ENCODE data around the gene AIF1L. TPM values are rescaled to one million over a fixed set of nuclear protein-coding genes. Genes with fewer than 3 reads are reported as not detected.

AIF1L gene
- total RNA-seq, 3 donors from 2014 or later = 12.5 to 33.8 (median 22.5) TPM

GRCh38 chr9:131060900-131061630 is 35.3 kb upstream of the AIF1L start:
- Histone ChIP-seq H3K4me1 (no peaks in the 10 kb centered on the region), H3K36me3 (no peaks in the 10 kb centered on the region), H3K27ac (no peak overlapping the region), H3K4me3 (no peak overlapping the region), H3K27me3 (no peaks in the 10 kb centered on the region), H3K9me3 (no peaks in the 10 kb centered on the region)
- intact Hi-C loops (cut with DNase I; ENCODE audit: low total_unique reads) = no loop called here
- TF ChIP-seq POLR2AphosphoS5 (IDR thresholded peaks at IDR 0.05) = no peak
- TF ChIP-seq POLR2A (IDR thresholded peaks at IDR 0.05) = no peak
- no peak for TF ChIP-seq CTCF (IDR thresholded peaks at IDR 0.05)
- no peak for DNase-seq (ENCODE audit: low spot score in 2 of 2)

GRCh38 chr9:131062969-131063368 is 33.4 kb upstream of the AIF1L start:
- Histone ChIP-seq H3K9me3 (no peaks in the 10 kb centered on the region), H3K4me3 (no peak overlapping the region), H3K27ac (no peak overlapping the region), H3K36me3 (no peaks in the 10 kb centered on the region), H3K4me1 (no peaks in the 10 kb centered on the region), H3K27me3 (no peaks in the 10 kb centered on the region)
- DNase-seq (ENCODE audit: low spot score in 2 of 2) = no peak
- TF ChIP-seq POLR2A (IDR thresholded peaks at IDR 0.05) (no peak), POLR2AphosphoS5 (IDR thresholded peaks at IDR 0.05) (no peak), CTCF (IDR thresholded peaks at IDR 0.05) (no peak)
- intact Hi-C loops (cut with DNase I; ENCODE audit: low total_unique reads) = no loop called here

GRCh38 chr9:131065599-131065998 is 30.7 kb upstream of the AIF1L start:
- Histone ChIP-seq H3K36me3 (no peaks in the 10 kb centered on the region), H3K27me3 (no peaks in the 10 kb centered on the region), H3K4me1 (no peaks in the 10 kb centered on the region), H3K9me3 (no peaks in the 10 kb centered on the region), H3K4me3 (no peak overlapping the region), H3K27ac (no peak overlapping the region)
- TF ChIP-seq POLR2A (IDR thresholded peaks at IDR 0.05) (no peak), POLR2AphosphoS5 (IDR thresholded peaks at IDR 0.05) (no peak), CTCF (IDR thresholded peaks at IDR 0.05) (no peak)
- intact Hi-C loops (cut with DNase I; ENCODE audit: low total_unique reads) = loop anchor here (5.0 kb wide), 1 partner anchor 1993 kb away; no protein-coding TSS in a partner anchor
- no peak for DNase-seq (ENCODE audit: low spot score in 2 of 2)

GRCh38 chr9:131067625-131068024 is 28.7 kb upstream of the AIF1L start:
- intact Hi-C loops (cut with DNase I; ENCODE audit: low total_unique reads) = loop anchor here (5.0 kb wide), 1 partner anchor 1995 kb away; no protein-coding TSS in a partner anchor
- no peak for DNase-seq (ENCODE audit: low spot score in 2 of 2)
- Histone ChIP-seq H3K4me3 (no peak overlapping the region), H3K27me3 (no peaks in the 10 kb centered on the region), H3K9me3 (no peaks in the 10 kb centered on the region), H3K36me3 (no peaks in the 10 kb centered on the region), H3K4me1 (no peaks in the 10 kb centered on the region), H3K27ac (no peak overlapping the region)
- TF ChIP-seq CTCF (IDR thresholded peaks at IDR 0.05) (no peak), POLR2AphosphoS5 (IDR thresholded peaks at IDR 0.05) (no peak), POLR2A (IDR thresholded peaks at IDR 0.05) (no peak)

- no peak overlapping the region for H3K27ac ChIP-seq
- no peaks in the 10 kb centered on the region for H3K9me3 ChIP-seq
- DNase-seq (ENCODE audit: low spot score in 2 of 2) = no peak
- no peak overlapping the region for H3K4me3 ChIP-seq
- H3K4me1 ChIP-seq = no peaks in the 10 kb centered on the region
- intact Hi-C loops (cut with DNase I; ENCODE audit: low total_unique reads) = loop anchor here (5.0 kb wide), 1 partner anchor 1996 kb away; no protein-coding TSS in a partner anchor
- no peaks in the 10 kb centered on the region for H3K27me3 ChIP-seq
- H3K36me3 ChIP-seq = no peaks in the 10 kb centered on the region
- TF ChIP-seq POLR2A (IDR thresholded peaks at IDR 0.05) = no peak
- TF ChIP-seq POLR2AphosphoS5 (IDR thresholded peaks at IDR 0.05) = no peak
- no peak for TF ChIP-seq CTCF (IDR thresholded peaks at IDR 0.05)
These were observed 28.1 kb upstream of the AIF1L start for GRCh38 chr9:131068076-131068816.

All from breast epithelium (tissue), 4 donors.